PC-9 (cell line): ENCODE measurements around the gene RIF1.

ENCODE experiments used
- CTCF ChIP-seq: fragments of 200-600 bp; sonication (generic); conservative IDR thresholded peaks from 2 replicates; pipeline ENCODE4 v1.6.1; 2017; ENCODE audit warnings: mixed run types, antibody characterized with exemption, mild to moderate bottlenecking, moderate library complexity
- EZH2 ChIP-seq: fragments of 200-600 bp; sonication (generic); IDR thresholded peaks from 2 replicates; pipeline ENCODE4 v1.8.0; 2017; ENCODE audit warnings: antibody characterized with exemption, low read depth

GRCh38 chr2:151403914-151404313 is 5.8 kb upstream of the RIF1 start:
- TF ChIP-seq CTCF (no peak), EZH2 (no peak)
